HG03196 (cell line): Measurements from ENCODE around the gene ZNF322.
"Not testable (repeated sequence)": the region's sequence is repeated elsewhere in the genome, so short reads cannot be mapped to it uniquely, and the experiment has no call there.

Source experiments
- ATAC-seq: cut with Tn5 transposase; IDR thresholded peaks from one replicate; pipeline ENCODE4 v1.9.1; 2021; ENCODE audit not compliant: unreplicated experiment

The ZNF322 gene

GRCh38 chr6:26659042-26659999 lies at the start of gene ZNF322:
TSS of gene ZNF322 (minus strand) at chr6:26659746. CDS start at chr6:26638553, 21,193 bp downstream.
- ATAC-seq: peak; percentile 97

- ATAC-seq: not testable (repeated sequence)
Observed at GRCh38 chr6:26705780-26706179, 46.2 kb upstream of the ZNF322 start.

DNA sequence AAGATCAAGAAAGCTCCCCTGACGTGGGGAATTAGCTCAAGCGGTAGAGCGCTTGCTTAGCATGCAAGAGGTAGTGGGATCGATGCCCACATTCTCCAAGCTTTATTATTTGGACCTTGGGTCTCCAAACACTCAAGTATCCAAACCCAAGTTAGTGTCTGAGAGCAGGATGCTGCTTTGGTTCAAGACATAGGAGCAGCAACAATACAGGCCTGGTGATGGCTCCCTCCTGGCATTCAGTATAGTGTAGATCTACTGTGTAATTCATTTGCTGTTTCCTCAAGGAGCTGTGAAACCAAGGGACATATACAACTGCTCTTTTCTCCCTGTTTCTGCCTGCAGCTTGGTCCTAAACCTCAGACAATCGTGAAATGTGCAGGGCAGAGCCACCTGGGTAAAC lies 45.8 kb upstream of the ZNF322 start:
- not testable (repeated sequence) for ATAC-seq

DNA sequence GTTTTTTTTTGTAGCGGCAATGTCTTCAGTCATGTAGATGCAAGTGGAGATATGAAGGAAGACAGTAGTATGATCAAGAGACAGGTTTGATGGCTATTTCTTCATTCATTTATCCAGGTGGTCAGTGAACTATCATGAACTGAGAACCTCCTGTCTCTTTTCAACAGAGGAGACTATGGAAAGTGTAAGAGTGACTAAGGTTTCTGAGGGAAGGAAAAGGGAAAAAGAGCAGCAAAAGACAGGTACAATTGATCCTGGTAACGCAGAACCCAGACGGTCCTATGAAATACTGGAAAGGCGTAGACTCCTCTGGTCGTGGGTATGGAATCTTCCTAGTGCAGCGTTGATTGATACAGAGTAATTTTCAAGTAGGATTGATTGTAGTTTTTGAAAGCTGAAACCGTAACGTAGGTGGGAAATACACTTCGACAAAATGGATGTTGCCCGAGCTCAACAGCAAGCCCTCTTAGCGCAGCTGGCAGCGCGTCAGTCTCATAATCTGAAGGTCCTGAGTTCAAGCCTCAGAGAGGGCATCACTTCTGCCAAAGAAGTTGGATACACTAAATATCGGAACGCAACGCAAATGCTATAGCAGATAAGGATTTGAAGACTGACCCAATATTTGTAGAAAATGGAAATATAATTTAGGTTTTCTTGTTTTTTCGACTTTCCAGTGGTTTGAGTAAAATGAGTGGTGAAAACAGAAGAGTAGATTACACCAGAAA lies 41.6 kb upstream of the ZNF322 start:
- not testable (repeated sequence) for ATAC-seq

- ATAC-seq: not testable (repeated sequence)
Observed at GRCh38 chr6:26697496-26697895, 38.0 kb upstream of the ZNF322 start.

DNA sequence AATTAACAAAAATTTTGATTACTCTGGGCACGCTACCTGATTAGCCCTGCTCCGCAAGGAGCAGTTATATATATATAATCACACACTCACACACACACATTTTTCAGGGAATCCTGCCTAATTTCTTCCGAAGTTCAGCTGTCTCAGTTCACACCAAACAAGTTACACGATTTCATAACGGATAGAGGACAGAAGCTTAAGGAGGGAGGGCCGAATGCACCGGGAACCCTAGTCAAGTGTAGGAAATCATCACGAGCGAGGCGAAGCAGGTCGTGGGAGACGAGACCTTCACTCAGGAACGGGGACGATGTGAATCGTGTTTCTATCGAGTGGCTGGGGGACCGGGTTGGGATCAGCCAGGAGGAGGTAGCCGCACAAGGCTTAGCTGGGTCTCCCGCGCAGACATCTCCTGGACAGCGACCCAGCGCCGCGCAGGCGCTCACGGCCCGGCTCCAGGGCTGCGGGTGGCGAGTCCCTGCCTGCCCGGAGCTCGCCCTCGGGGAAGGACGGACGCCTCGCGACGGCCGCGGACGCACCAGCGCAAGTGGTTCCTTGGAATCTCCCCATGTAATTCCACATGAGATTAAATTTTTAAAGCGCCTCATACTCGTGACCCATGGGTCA lies 29.9 kb upstream of the ZNF322 start:
- ATAC-seq: not testable (repeated sequence)

DNA sequence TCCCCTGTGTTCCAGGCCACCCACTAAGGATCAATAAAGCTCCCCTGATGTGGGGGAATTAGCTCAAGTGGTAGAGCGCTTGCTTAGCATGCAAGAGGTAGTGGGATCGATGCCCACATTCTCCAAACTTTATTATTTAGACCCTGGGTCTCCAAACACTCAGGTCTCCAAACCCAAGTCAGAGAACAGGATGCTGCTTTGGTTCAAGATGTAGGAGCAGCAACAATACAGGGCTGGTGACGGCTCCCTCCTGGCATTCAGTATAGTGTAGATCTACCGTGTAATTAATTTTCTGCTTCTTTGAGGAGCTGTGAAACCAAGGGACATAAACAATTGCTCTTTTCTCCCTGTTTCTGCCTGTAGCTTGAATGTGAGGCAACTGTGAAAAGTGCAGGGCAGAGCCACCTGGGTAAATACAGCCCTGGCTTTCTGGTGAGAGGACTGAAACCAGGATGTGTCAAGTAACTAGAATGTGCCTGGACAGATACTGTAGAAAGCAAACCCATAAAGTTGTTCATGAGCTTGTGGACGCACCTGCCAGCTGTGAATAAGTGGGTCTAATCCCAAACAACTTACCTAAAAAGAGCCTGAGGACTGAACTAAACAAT lies 23.0 kb upstream of the ZNF322 start:
- ATAC-seq: not testable (repeated sequence)

DNA sequence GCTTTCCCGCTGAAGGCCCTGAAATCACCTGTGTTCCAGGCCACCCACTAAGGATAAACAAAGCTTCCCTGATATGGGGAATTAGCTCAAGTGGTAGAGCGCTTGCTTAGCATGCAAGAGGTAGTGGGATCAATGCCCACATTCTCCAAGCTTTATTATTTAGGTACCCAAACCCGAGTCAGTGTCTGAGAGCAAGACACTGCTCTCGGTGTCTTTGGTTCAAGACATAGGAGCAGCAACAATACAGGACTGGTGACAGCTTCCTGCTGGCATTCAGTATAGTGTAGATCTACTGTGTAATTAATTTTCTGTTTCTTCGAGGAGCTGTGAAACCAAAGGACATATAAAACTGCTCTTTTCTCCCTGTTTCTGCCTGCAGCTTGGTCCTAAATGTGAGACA lies 13.7 kb upstream of the ZNF322 start:
- not testable (repeated sequence) for ATAC-seq

GRCh38 chr6:26670558-26670957 lies 11.0 kb upstream of the ZNF322 start:
- not testable (repeated sequence) for ATAC-seq

GRCh38 chr6:26670003-26670402 lies 10.5 kb upstream of the ZNF322 start:
- not testable (repeated sequence) for ATAC-seq

- ATAC-seq: peak; percentile 29
Observed at GRCh38 chr6:26660000-26660361, 435 bp upstream of the ZNF322 start.

DNA sequence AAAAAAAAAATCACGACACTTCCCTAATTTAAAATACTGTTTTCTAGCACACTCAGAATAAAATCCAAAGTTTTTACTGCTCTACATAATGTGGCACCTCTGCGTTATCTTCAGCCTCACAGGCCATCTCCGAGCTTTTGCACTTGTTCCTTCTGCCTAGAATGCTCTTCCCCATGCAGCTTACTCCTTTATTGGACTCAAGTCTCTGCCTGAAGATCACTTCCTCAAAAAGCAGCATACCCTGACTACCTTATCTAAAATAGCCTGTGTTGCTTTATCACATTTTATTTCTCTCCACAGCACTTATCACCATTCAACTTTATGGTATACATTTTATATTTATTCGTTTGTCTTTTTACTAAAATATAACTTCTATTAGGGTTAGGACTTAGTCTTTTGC lies 2.3 kb downstream of the ZNF322 start:
- ATAC-seq: no peak

- ATAC-seq: no peak
Observed at GRCh38 chr6:26653007-26653406, 6.5 kb downstream of the ZNF322 start.

- ATAC-seq: no peak
Observed at GRCh38 chr6:26651133-26651781, 8.3 kb downstream of the ZNF322 start.

DNA sequence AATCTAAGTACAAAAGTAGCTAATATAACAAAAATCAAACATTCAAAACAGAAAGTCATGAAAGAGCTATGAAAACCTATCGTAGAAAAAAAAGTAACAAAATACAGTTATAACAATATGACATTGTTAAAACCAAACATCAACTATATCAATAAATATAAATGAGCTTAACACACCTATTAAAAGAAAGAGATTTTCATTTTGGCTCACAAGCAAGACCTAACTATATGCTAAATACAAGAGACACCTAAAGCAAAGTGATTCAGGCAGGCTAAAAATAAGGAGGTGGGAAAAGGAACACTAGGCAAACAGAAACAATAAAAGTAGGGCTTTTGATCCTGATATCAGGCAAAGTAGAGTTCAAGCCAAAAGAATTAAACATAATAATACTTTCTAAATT lies 13.5 kb downstream of the ZNF322 start:
- no peak for ATAC-seq

- no peak for ATAC-seq
Observed at GRCh38 chr6:26640806-26641205, 18.7 kb downstream of the ZNF322 start.

DNA sequence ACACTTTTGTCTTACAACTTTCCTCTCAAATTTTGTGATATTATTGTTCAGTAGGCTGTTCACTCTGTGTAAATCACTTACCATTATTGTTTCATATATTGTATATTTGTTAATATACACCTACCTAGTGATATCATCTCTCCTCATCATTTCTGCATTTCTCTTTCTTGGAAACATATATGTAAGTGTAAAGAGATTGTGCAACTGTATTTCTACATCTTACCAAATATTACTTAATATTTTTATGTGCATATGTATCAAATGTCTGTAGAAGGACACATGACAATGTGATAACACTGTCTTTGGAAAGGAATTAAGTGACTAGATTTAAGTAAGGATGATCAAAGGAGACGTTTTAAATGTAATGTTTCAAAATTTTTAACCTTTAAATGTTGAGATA lies 30.2 kb downstream of the ZNF322 start:
- ATAC-seq: no peak

- ATAC-seq: no peak
Observed at GRCh38 chr6:26627843-26628242, 31.7 kb downstream of the ZNF322 start.

DNA sequence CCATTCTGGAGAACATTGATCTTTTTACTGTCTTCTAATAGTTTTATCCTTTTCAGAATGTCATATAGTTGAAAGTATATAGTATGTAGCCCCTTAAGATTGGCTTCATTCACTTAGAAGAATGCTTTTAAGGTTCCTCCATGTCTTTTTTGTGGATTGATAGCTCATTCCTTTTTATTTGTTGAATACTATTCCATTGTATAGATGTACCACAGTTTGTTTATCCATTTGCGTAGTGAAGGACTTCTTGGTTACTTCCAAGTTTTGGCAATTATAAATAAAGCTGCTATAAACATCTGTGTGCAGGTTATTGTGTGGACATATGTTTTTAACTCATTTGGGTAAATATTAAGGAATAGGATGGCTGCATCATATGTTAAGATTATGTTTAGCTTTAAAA lies 35.0 kb downstream of the ZNF322 start:
- no peak for ATAC-seq

- no peak for ATAC-seq
Observed at GRCh38 chr6:26623339-26623859, 36.1 kb downstream of the ZNF322 start.
